Nephron progenitor cell (in vitro differentiated cells): ENCODE results near the gene GBX1.

Experiments
- DNase-seq: peaks from one replicate; pipeline ENCODE4 v3.0.0; 2021
- H3K27ac Mint-ChIP-seq: 2 replicates; pipeline ENCODE4 v1.8.0; 2021; ENCODE audit warnings: mild to moderate bottlenecking, moderate library complexity, mixed read lengths
- H3K27me3 Mint-ChIP-seq: 2 replicates; pipeline ENCODE4 v1.8.0; 2021; ENCODE audit warnings: mild to moderate bottlenecking, low read depth, mixed read lengths; ENCODE audit not compliant: poor library complexity
- H3K36me3 Mint-ChIP-seq: 2 replicates; pipeline ENCODE4 v1.8.0; 2021; ENCODE audit warnings: low read depth, mixed read lengths
- H3K4me1 Mint-ChIP-seq: 2 replicates; pipeline ENCODE4 v1.8.0; 2021; ENCODE audit warnings: mixed read lengths
- H3K4me3 Mint-ChIP-seq: 2 replicates; pipeline ENCODE4 v1.8.0; 2021; ENCODE audit warnings: mild to moderate bottlenecking, moderate library complexity, mixed read lengths
- H3K9me3 Mint-ChIP-seq: 2 replicates; pipeline ENCODE4 v1.8.0; 2021; ENCODE audit warnings: mild to moderate bottlenecking, moderate library complexity, mixed read lengths
- TF ChIP-seq, protein P1 (sequence below): fragments of 200-600 bp; sonication (generic); IDR thresholded peaks from 2 replicates; pipeline ENCODE4 v1.5.0; 2021; ENCODE audit warnings: antibody characterized with exemption

GBX1 gene

GRCh38 chr7:151121380-151122170, 45.9 kb downstream of the GBX1 start:
- Mint-ChIP-seq H3K4me3 (no peak overlapping the region), H3K9me3 (no peaks in the 10 kb centered on the region), H3K36me3 (peaks cover 47% of the 10 kb centered on the region), H3K27ac (no peak overlapping the region), H3K27me3 (peaks cover 40% of the 10 kb centered on the region), H3K4me1 (peaks cover 24% of the 10 kb centered on the region)
- DNase-seq: no peak
- TF ChIP-seq, protein P1, sequence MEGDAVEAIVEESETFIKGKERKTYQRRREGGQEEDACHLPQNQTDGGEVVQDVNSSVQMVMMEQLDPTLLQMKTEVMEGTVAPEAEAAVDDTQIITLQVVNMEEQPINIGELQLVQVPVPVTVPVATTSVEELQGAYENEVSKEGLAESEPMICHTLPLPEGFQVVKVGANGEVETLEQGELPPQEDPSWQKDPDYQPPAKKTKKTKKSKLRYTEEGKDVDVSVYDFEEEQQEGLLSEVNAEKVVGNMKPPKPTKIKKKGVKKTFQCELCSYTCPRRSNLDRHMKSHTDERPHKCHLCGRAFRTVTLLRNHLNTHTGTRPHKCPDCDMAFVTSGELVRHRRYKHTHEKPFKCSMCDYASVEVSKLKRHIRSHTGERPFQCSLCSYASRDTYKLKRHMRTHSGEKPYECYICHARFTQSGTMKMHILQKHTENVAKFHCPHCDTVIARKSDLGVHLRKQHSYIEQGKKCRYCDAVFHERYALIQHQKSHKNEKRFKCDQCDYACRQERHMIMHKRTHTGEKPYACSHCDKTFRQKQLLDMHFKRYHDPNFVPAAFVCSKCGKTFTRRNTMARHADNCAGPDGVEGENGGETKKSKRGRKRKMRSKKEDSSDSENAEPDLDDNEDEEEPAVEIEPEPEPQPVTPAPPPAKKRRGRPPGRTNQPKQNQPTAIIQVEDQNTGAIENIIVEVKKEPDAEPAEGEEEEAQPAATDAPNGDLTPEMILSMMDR: no peak

GRCh38 chr7:151120896-151121295, 46.6 kb downstream of the GBX1 start:
- Mint-ChIP-seq H3K4me3 (no peak overlapping the region), H3K36me3 (peaks cover 47% of the 10 kb centered on the region)

DNA sequence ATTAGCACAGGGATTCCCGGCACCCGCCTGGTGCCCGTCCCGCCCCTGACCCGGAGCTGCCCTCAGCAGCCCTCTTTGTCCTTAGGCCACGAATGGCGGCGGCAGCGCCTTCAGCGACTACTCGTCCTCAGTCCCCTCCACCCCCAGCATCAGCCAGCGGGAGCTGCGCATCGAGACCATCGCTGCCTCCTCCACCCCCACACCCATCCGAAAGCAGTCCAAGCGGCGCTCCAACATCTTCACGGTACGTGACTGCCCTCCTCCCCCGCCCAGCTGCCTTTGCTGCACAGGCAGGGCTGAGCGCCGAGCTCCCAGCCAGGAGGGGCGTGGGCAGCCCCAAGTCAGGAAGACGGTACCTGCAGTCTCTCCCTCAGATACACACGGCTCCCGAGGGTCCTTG, 47.6 kb downstream of the GBX1 start:
- Mint-ChIP-seq H3K4me3 (no peak overlapping the region), H3K27ac (no peak overlapping the region), H3K36me3 (peaks cover 47% of the 10 kb centered on the region), H3K4me1 (peaks cover 18% of the 10 kb centered on the region), H3K27me3 (peaks cover 42% of the 10 kb centered on the region), H3K9me3 (no peaks in the 10 kb centered on the region)
- TF ChIP-seq, protein P1: no peak
- no peak for DNase-seq

More at GRCh38 chr7:151120896-151121295, 46.6 kb downstream of the GBX1 start:
- no peak for DNase-seq
- H3K27me3 Mint-ChIP-seq: peaks cover 47% of the 10 kb centered on the region
- peak overlapping the region; percentile 45 for H3K27ac Mint-ChIP-seq
- peaks cover 25% of the 10 kb centered on the region for H3K4me1 Mint-ChIP-seq
- H3K9me3 Mint-ChIP-seq: no peaks in the 10 kb centered on the region
- TF ChIP-seq, protein P1: no peak

DNA sequence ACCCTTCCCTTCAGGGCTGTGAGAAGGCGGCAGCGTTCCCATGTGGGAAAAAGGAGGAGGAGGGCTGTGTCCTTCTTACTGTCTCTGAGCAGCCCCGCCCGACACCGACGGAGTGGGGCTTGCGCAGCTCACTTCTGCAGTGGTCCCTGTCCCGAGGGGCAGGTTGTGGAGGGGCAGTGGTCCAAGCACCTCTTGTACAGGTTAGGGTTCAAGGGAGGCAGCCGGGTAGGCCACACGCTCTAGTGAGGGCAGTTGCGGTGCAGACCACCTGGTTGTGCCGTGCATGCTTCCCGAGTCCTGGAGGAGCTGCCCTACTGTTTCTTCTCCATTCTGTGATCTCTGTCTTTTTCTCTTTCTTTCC, 48.5 kb downstream of the GBX1 start:
- no peak for DNase-seq

GRCh38 chr7:151118108-151119054, 49.1 kb downstream of the GBX1 start:
- Mint-ChIP-seq H3K27ac (no peak overlapping the region), H3K27me3 (peaks cover 40% of the 10 kb centered on the region), H3K4me1 (peaks cover 13% of the 10 kb centered on the region), H3K36me3 (peaks cover 34% of the 10 kb centered on the region), H3K9me3 (no peaks in the 10 kb centered on the region), H3K4me3 (no peak overlapping the region)
- TF ChIP-seq, protein P1: no peak
- DNase-seq: no peak

More for the DNA sequence above, 48.5 kb downstream of the GBX1 start:
- H3K4me3 Mint-ChIP-seq: no peak overlapping the region
- H3K36me3 Mint-ChIP-seq: peaks cover 41% of the 10 kb centered on the region
- H3K4me1 Mint-ChIP-seq: peaks cover 12% of the 10 kb centered on the region
- TF ChIP-seq, protein P1: no peak
- H3K27me3 Mint-ChIP-seq: peaks cover 37% of the 10 kb centered on the region
- no peak overlapping the region for H3K27ac Mint-ChIP-seq
- H3K9me3 Mint-ChIP-seq: no peaks in the 10 kb centered on the region
